GM18505 (cell line): Measurements from ENCODE around the gene CDH12.

Source experiments
- ATAC-seq: cut with Tn5 transposase; IDR thresholded peaks from one replicate; pipeline ENCODE4 v1.9.1; 2021; ENCODE audit not compliant: unreplicated experiment
- POLR2A ChIP-seq: IDR thresholded peaks from 4 replicates; pipeline ENCODE4 v1.6.1; 2011; ENCODE audit warnings: borderline replicate concordance; ENCODE audit not compliant: insufficient read depth, insufficient read length; ENCODE audit errors: extremely low read depth

The CDH12 gene

DNA sequence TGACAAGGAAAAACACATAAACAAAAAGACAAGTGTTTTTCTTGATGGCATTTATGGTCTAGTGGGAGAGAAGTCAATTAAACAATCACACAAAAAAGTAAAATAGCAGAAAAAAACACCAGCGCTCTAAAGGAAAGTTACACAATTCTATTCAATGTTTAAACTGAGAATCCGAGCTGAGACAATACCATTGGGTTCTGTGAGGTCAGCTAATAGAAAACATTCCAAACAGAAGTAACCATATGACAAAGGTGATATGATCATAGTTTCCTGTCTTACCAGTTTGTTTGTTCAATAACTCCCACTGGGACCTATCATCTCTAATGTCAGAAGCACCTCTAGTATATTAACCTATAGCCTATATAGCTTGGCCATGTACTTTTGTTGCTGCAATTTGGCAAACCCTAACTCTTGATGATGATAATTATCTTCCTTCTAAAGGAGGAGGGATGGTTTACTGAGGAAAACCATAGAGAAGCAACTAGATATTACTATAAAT is 1030.0 kb downstream of the CDH12 start:
- no peak for TF ChIP-seq POLR2A
- no peak for ATAC-seq

DNA sequence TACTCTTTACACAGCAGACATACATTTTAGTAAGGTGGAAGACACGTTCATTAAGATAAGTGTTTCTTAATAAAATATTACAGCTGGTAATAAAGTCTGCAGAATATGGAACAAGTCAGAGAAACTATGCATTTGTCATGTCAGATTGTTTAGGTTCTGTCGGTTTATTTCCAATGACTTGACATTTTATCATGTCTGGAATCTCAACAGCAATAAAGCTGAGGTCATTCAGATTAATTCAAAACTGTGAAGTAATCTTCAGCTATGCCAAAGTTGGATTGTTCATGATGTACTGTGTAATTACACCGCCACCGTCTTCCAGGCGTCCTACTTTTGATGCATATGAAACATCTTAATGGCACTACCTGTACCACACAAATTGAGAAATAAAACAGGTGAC is 1032.6 kb downstream of the CDH12 start:
- TF ChIP-seq POLR2A, result no peak
- ATAC-seq, result no peak

DNA sequence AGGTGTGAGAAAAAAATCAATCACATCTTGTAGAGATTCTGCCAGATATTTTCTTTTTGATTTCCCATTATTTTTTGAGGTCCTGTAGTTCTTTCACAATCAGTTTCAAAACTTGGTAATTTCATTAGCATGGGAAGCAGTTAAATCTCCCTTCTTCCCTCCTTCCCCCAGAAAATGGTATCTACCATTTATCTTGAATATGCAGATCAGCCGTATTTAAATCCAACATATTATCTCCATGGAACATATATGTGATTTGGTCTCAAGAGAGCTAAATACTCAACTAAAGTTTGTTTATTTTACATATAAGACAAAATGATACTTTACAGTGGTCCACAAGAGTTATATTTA is 1034.8 kb downstream of the CDH12 start:
- no peak for ATAC-seq
- TF ChIP-seq POLR2A, result no peak

DNA sequence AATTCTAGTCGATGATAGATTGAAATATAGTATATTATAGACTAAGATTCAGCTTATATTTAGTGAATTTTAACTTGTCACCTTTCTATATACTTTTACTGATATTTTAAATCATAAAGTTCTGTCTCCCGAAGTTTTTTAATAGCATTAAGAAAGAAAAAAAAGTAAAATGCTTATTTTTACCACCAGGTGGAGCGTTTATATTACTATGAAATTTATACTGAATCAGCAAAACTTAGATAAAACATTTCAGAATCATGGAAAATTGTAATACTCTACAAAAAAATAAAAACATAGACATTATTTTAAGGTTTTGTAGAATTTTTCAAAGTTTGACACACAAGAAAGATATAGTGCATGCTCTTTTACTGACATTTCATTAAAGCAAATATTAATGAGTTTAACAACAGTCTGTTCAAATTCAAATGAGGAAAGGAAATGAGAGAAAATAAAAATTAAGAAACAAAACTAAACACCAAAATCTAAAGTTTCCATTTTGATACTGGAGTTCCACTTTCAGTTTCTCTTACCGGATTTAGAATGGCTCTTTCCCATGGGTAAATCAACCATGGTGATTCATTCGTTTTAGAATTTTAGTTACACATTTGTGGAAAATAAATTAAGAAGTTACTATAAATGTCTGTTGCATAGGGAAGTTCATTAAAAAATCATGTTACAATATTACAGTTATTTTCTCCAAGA is 1035.3 kb downstream of the CDH12 start:
- no peak for ATAC-seq
- no peak for TF ChIP-seq POLR2A

DNA sequence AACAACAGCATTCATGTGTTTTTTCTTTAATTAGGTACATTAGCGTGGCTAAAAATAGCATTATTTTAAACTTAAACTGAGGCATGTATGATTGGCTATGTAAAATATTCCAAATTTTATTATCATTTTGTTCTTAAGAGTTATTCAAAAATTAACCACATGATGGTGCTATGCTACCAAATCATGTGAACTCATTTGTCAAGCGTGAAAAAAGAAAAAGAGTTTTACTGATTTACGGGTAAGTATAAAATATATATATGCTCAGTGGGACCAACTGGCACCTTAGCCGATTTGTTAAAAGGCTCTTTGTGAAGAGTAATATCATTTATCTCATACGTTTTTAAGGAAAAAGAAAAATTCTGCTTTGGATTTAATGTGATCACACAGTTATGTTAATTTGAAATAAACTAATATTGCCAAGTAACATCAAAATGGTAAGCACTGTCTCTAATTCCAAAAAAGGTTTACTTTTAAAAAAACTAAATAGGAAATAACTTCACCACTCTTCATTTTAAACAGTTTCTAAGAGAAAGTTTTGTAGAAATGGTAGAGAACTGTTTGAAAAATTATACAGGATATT is 1042.3 kb downstream of the CDH12 start:
- no peak for ATAC-seq
- TF ChIP-seq POLR2A, result no peak

DNA sequence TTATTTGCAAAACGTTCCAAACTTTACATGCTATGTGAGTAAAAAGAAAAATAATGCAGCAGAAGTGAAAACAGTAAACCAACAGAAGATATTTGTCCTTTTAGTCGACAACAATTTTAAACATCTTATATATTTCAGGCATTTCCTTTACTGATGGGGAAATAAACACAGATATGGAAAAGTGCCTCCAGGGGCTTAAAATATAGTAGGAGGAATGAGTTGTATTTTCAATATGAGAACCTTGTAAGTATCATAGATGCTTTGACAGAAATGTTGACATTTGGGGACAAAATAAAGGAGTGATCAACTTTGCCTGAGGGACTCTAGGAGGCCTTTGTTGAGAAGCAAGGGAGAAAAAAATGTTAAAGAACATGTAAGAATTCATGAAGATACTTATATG is 1043.5 kb downstream of the CDH12 start:
- no peak for TF ChIP-seq POLR2A
- no peak for ATAC-seq

DNA sequence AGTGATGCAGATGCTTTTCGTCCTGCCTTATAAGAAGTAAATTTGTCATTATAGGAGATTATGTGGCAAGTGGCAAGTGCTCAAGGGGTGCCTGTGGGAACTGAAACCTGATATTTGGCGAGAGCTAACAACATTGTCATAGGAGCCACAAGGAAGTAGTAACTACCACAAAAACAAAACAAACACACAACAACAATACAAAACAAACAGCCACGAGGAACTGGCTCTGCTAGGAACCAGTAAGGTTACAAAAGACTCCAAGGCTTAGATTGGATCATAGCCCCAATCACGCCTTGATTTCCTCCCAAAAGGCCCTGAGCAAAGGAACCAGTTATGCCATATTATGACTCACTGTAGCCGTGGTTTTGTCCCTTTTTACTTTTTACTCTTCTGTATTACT is 1045.2 kb downstream of the CDH12 start:
- no peak for TF ChIP-seq POLR2A

DNA sequence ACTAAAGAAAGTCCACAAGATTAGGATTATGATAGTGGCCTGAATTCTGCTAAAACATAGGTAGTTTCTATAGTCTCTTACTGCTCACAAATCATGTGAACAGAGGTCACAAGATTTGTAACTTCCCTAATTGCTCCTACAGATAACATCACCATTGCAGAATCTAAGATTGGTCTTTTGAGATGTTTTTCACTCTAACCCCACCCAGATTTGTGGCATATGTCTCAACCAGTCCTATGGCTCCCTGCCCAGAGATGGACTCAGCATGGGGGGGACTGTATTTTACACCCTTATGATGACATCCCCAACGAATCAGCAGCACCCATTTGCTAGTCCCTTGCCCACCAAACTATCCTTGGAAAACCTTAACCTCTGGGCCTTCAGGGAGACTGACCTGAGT is 1046.2 kb downstream of the CDH12 start:
- no peak for TF ChIP-seq POLR2A
- ATAC-seq, result no peak

More for the DNA sequence above, 1045.2 kb downstream of the CDH12 start:
- ATAC-seq, result no peak

DNA sequence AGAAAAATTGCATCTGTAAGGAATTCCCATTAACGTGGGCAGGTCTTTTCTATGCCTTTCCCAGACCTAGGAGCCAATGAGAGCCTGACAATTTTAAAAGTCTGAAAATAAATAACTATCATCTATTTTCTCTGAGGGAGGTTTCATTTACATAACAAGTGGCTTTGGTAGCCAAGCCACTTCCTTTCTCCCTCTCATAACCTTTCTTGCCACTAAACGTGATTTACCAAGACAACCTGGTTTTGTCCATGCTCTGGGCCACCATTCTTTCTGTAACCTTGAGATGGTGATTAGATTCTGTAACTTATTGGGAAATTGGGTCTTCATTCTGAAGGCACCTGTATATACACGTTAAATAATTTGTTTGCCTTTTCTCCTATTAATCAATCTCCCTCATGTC is 1046.9 kb downstream of the CDH12 start:
- ATAC-seq, result no peak
- no peak for TF ChIP-seq POLR2A

DNA sequence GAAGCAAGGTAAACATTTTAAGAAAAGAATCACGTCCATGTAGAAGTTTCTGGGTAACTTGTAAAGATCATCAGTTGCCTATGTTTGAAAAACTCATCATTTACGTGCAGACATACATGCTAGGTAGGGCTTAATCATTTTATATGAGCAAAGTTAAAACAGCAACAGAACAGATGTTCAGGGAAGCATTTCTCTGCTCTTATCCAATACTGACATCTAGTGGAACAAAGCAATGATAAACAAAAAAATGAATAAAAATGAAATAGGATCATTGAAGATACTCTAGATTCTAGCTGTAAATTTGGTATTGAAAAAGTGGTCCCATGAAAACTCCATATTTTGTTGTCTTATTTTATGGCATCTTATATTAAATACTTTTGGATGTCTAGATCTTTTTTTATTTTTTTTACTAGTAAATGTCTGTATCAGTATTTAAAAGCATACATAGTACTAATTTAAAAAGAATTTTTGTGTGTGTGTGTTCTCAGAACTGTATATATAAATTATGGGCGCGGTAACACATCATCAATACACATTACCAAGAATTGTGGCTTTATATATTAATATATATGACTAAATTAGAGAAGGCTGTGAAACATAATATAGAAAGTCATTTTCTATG is 1050.2 kb downstream of the CDH12 start:
- TF ChIP-seq POLR2A, result no peak
- ATAC-seq, result no peak

DNA sequence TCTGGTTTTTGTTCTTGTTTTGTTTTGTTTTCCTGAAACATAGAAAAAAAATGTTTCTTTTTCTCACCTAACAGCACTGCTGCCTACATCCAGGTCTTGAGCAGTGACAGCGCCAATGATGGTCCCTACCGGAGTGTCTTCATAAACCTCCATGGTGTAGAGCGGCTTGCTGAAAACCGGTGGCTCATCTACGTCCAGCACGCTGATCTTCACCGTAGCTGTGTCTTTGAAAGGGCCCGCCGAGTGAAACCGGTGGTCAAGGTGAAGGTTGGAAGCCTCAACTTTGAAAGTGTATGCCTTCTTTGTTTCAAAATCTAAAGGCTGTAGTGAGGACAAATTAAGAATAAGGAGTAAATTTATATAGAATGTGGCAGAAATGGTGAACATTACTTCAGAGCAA is 1051.0 kb downstream of the CDH12 start:
- ATAC-seq, result no peak
- no peak for TF ChIP-seq POLR2A

DNA sequence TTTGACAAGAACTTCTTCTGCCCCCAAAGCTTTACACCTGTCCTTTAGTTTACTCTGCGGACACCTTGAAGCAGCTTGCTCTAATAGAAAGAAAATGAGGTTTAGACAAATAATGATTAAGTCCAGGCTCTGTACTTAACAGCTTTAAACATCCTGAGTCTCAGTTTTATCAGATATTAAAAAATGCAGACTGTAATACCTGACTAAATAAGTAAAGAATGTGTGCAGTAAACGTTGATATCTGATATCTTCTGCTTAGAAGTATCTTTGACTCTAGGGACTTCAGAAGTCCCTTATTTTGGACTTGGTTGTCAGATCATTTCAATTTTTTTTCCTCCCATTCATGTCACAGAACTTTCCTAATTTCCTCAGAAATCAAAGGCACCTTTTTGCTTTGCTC is 1060.4 kb downstream of the CDH12 start:
- TF ChIP-seq POLR2A, result no peak
- no peak for ATAC-seq

DNA sequence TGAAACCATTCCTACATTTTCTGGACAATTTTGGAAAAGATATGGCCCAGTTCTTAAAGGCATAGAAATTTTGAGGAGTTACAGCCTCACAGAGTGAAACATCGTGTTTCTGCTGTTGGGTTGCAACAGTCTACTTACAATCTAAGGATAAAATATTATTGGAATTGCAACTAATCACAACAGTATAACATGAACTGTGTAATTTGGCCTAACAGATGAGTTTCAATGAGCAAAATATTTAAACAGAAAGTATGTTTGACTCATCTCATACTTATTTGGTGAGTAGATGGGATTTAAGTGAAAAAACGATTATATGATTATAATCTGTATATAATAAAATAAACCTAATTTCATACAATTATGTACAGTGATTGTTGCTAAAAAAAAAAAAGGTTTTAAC is 1061.8 kb downstream of the CDH12 start:
- TF ChIP-seq POLR2A, result no peak

DNA sequence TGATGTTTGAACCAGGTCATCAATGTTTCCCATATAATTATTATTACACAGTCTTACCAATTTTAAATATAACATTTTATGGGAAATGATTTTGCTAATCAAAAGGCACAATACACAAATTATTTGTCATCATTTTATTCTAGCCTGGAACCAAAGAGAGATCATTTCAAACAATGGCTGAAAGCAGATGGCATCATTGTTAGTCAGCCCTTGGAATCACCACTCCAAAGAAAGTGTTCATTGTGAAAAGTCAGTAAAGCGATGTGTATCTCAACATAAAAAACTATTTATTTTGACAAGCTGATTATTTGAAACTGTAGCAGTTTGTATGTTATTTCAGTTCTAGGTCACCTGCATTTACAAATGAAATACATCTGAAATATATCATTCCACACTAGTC is 1068.7 kb downstream of the CDH12 start:
- no peak for TF ChIP-seq POLR2A

More for the DNA sequence above, 1061.8 kb downstream of the CDH12 start:
- ATAC-seq, result no peak

More for the DNA sequence above, 1068.7 kb downstream of the CDH12 start:
- ATAC-seq, result no peak
